Measurements from ENCODE around the gene STK17A. TPM values are rescaled to one million over a fixed set of nuclear protein-coding genes. Genes with fewer than 3 reads are reported as not detected.
A peak's percentile ranks its signal among the peaks of the same experiment; 100 is the strongest.

Gene STK17A
- total RNA-seq, 2 experiments from 2014 or later: 25.8 to 28.7 TPM

DNA sequence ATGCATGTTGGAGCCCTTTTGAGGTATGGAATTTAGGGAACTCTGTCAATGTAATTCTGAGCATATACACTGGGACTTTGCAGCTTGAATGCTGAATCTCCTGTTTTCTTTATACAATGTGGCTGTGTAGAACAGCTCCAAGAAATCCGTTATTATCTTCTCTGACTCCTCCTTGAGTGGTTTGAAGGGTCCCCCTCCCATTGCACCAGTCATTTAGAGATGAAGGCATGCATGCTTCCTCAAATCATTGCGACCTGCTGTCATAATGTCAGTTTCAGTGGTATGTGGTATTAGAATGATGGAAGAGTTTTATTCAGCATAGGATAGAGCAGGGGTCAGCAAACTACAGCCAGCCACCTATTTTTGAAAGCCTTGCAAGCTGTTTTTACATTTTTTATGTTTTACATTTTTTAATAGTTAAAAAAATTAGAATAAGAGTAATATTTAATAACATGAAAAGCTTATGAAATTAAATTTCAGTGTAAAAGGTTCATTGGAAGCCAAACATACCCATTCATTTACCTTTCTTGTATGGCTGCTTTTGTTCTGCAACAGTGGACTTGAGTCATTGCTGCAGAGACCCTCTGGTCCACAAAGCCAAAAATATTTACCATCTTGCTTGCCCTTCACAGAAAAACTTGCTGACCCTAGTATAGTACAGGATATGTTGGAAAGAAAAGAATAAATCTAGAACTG lies 8.1 kb downstream of the STK17A start:
- peaks cover 86% of the 10 kb centered on the region for H3K4me1 ChIP-seq (ENCODE audit: insufficient read depth, low read length, poor library complexity, severe bottlenecking)
- no peaks in the 10 kb centered on the region for H3K9me3 ChIP-seq (ENCODE audit: low read length)
- H3K4me2 ChIP-seq (ENCODE audit: low read length): peak overlapping the region; percentile 49
- ChIA-PET CTCF (ENCODE audit: unreplicated experiment) (no interaction called here), POLR2A (interaction anchor here (0.6 to 1.4 kb wide), 6 partner anchors 9 to 367 kb away, joined by 3 to 4 read pairs (median 3); no protein-coding TSS in a partner anchor)
- H4K20me1 ChIP-seq (ENCODE audit: insufficient read depth, low read length): peaks cover 21% of the 10 kb centered on the region
- no TSS peak for BruUV-seq (replicated peaks)
- H3K36me3 ChIP-seq (ENCODE audit: insufficient read depth, low read length): peaks cover 10% of the 10 kb centered on the region
- H3K4me3 ChIP-seq (ENCODE audit: low read depth, low read length, poor library complexity, severe bottlenecking): no peak overlapping the region
- no peaks in the 10 kb centered on the region for H3K9me2 ChIP-seq (ENCODE audit: insufficient read depth, low read length)
- H2AFZ ChIP-seq (ENCODE audit: low read length): no peak overlapping the region
- TF ChIP-seq EZH2phosphoT487 (IDR thresholded peaks at IDR 0.05; ENCODE audit: borderline replicate concordance, low read depth, low read length): no peak
- no peak for TF ChIP-seq CTCF (conservative IDR thresholded peaks at IDR 0.05; ENCODE audit: low read length)
- H3K79me2 ChIP-seq (ENCODE audit: insufficient read depth, low read depth, low read length): peaks cover 99% of the 10 kb centered on the region
- intact Hi-C loops (cut with micrococcal nuclease; ENCODE audit: unreplicated experiment): no loop called here
- H3K27ac ChIP-seq (ENCODE audit: low read depth, low read length, poor library complexity, severe bottlenecking): peak overlapping the region; percentile 1
- peak; percentile 46 for DNase-seq (ENCODE audit: low spot score)

GRCh38 chr7:43591558-43592180 lies 8.8 kb downstream of the STK17A start:
- Histone ChIP-seq H3K4me3 (ENCODE audit: low read depth, low read length, poor library complexity, severe bottlenecking) (no peak overlapping the region), H3K9me3 (ENCODE audit: low read length) (no peaks in the 10 kb centered on the region), H4K20me1 (ENCODE audit: insufficient read depth, low read length) (peaks cover 17% of the 10 kb centered on the region), H3K27ac (ENCODE audit: low read depth, low read length, poor library complexity, severe bottlenecking) (no peak overlapping the region), H3K4me2 (ENCODE audit: low read length) (peak overlapping the region; percentile 47), H3K9me2 (ENCODE audit: insufficient read depth, low read length) (no peaks in the 10 kb centered on the region), H2AFZ (ENCODE audit: low read length) (no peak overlapping the region), H3K4me1 (ENCODE audit: insufficient read depth, low read length, poor library complexity, severe bottlenecking) (peaks cover 79% of the 10 kb centered on the region), H3K36me3 (ENCODE audit: insufficient read depth, low read length) (peaks cover 17% of the 10 kb centered on the region), H3K79me2 (ENCODE audit: insufficient read depth, low read depth, low read length) (peaks cover 95% of the 10 kb centered on the region)
- BruUV-seq (replicated peaks): no TSS peak
- TF ChIP-seq CTCF (conservative IDR thresholded peaks at IDR 0.05; ENCODE audit: low read length) (no peak), EZH2phosphoT487 (IDR thresholded peaks at IDR 0.05; ENCODE audit: borderline replicate concordance, low read depth, low read length) (no peak)
- DNase-seq (ENCODE audit: low spot score): no peak
- ChIA-PET POLR2A (interaction anchor here (0.7 to 1.4 kb wide), 3 partner anchors 10 to 21 kb away, joined by 3 to 4 read pairs (median 3); no protein-coding TSS in a partner anchor), CTCF (ENCODE audit: unreplicated experiment) (no interaction called here)
- intact Hi-C loops (cut with micrococcal nuclease; ENCODE audit: unreplicated experiment): no loop called here

DNA sequence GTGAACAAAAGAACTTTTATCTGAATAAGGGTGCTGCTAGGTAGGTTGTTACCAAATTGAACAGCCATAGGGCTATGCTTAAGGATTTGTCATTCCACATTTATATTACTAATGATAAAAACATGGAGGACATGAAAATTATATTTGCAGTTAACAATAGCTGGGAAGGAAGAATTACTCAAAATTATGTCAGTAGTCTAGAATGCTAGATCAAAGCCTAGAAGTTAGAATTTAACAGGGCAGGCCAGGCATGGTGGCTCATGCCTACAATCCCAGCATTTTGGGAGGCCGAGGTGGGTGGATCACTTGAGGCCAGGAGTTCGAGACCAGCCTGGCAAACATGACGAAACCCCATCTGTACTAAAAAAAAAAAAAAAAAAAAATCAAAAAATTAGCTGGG lies 9.4 kb downstream of the STK17A start:
- Histone ChIP-seq H3K4me2 (ENCODE audit: low read length) (peak overlapping the region; percentile 47), H3K9me2 (ENCODE audit: insufficient read depth, low read length) (no peaks in the 10 kb centered on the region), H3K9me3 (ENCODE audit: low read length) (no peaks in the 10 kb centered on the region), H3K36me3 (ENCODE audit: insufficient read depth, low read length) (peaks cover 23% of the 10 kb centered on the region), H4K20me1 (ENCODE audit: insufficient read depth, low read length) (peaks cover 17% of the 10 kb centered on the region), H3K4me1 (ENCODE audit: insufficient read depth, low read length, poor library complexity, severe bottlenecking) (peaks cover 72% of the 10 kb centered on the region), H3K4me3 (ENCODE audit: low read depth, low read length, poor library complexity, severe bottlenecking) (no peak overlapping the region), H3K27ac (ENCODE audit: low read depth, low read length, poor library complexity, severe bottlenecking) (no peak overlapping the region), H2AFZ (ENCODE audit: low read length) (no peak overlapping the region), H3K79me2 (ENCODE audit: insufficient read depth, low read depth, low read length) (peaks cover 89% of the 10 kb centered on the region)
- TF ChIP-seq CTCF (conservative IDR thresholded peaks at IDR 0.05; ENCODE audit: low read length) (no peak), EZH2phosphoT487 (IDR thresholded peaks at IDR 0.05; ENCODE audit: borderline replicate concordance, low read depth, low read length) (no peak)
- CTCF ChIA-PET (ENCODE audit: unreplicated experiment): no interaction called here
- POLR2A ChIA-PET: no interaction called here
- DNase-seq (ENCODE audit: low spot score): no peak
- no TSS peak for BruUV-seq (replicated peaks)
- intact Hi-C loops (cut with micrococcal nuclease; ENCODE audit: unreplicated experiment): no loop called here
